ENCODE measurements around the gene CD28.

DNA sequence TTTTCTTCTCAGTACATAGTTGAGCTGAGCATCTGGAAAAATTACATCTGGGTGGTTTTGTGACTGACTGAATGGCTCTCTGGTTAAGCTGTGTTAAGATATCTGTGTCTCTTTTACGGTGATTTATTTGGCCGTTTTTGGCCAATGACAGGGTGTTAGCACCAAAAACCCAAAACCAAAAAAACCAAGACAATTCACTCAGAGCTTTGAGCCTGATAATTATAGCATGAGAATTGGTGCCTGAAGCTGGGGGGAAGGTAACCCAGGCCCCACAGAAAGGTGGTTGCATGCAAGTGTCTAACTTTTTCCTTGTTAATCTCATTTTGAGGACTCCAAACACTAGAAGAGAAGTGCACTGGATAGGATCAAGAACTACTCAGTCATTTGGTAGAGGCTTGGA, 4.5 kb downstream of the CD28 start:
- TF ChIP-seq, protein P1, sequence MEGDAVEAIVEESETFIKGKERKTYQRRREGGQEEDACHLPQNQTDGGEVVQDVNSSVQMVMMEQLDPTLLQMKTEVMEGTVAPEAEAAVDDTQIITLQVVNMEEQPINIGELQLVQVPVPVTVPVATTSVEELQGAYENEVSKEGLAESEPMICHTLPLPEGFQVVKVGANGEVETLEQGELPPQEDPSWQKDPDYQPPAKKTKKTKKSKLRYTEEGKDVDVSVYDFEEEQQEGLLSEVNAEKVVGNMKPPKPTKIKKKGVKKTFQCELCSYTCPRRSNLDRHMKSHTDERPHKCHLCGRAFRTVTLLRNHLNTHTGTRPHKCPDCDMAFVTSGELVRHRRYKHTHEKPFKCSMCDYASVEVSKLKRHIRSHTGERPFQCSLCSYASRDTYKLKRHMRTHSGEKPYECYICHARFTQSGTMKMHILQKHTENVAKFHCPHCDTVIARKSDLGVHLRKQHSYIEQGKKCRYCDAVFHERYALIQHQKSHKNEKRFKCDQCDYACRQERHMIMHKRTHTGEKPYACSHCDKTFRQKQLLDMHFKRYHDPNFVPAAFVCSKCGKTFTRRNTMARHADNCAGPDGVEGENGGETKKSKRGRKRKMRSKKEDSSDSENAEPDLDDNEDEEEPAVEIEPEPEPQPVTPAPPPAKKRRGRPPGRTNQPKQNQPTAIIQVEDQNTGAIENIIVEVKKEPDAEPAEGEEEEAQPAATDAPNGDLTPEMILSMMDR (IDR thresholded peaks at IDR 0.05; ENCODE audit: low read length) = no peak
- no peak for TF ChIP-seq EZH2 (IDR thresholded peaks at IDR 0.05; ENCODE audit: borderline replicate concordance, low read length)
